Thyroid gland (tissue), 4 donors: Measurements from ENCODE around the gene HBA1.

ENCODE experiments used
- POLR2A ChIP-seq, 2 donors: fragments of 450-650 bp; IDR thresholded peaks; one replicate each; pipeline ENCODE4 v1.6.1; 2017; ENCODE audit warnings: antibody characterized with exemption in 2 of 2, mild to moderate bottlenecking in 2 of 2, moderate library complexity in 1 of 2
- TF ChIP-seq, protein P1 (sequence below), 6 experiments: fragments of 200-600 bp in 3 of 6; fragments of 450-650 bp in 3 of 6; sonication (generic) in 3 of 6; IDR thresholded peaks; one replicate each; pipeline ENCODE4 v1.5.1; 2016 to 2019; ENCODE audit warnings: antibody characterized with exemption in 6 of 6, mild to moderate bottlenecking in 2 of 6, inconsistent platforms in 1 of 6, moderate library complexity in 1 of 6

DNA sequence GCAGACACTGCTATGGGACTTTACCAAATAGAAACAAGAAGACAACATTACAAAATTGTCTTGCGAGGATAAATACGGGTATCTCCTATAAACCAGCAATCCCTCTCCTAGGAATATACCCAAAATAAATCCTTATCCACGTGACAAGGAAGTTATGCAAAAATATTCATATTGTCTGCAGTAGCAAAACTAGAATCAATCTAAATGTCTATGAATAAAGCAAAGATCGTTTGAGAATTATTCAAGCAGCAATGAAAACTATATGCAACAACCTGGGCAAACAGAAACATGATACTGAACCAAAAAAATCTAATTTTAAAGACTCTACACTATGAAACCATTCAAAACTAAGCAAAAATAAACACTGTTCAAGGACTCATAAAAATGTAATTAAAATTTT, 43.5 kb downstream of the HBA1 start:
- TF ChIP-seq, protein P1, sequence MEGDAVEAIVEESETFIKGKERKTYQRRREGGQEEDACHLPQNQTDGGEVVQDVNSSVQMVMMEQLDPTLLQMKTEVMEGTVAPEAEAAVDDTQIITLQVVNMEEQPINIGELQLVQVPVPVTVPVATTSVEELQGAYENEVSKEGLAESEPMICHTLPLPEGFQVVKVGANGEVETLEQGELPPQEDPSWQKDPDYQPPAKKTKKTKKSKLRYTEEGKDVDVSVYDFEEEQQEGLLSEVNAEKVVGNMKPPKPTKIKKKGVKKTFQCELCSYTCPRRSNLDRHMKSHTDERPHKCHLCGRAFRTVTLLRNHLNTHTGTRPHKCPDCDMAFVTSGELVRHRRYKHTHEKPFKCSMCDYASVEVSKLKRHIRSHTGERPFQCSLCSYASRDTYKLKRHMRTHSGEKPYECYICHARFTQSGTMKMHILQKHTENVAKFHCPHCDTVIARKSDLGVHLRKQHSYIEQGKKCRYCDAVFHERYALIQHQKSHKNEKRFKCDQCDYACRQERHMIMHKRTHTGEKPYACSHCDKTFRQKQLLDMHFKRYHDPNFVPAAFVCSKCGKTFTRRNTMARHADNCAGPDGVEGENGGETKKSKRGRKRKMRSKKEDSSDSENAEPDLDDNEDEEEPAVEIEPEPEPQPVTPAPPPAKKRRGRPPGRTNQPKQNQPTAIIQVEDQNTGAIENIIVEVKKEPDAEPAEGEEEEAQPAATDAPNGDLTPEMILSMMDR (IDR thresholded peaks at IDR 0.05), result no peak
- no peak for TF ChIP-seq POLR2A (IDR thresholded peaks at IDR 0.05)
